Lung microvascular endothelial cell (primary cell): Measurements from ENCODE around the gene PXN. TPM values are rescaled to one million over a fixed set of nuclear protein-coding genes. Genes with fewer than 3 reads are reported as not detected.
"Not testable (repeated sequence)": the region's sequence is repeated elsewhere in the genome, so short reads cannot be mapped to it uniquely, and the experiment has no call there.

ENCODE experiments used
- DNase-seq, 2 donors: peaks; one replicate each; pipeline versions ENCODE4 v3.0.0 to v3.0.0-alpha.2; 2010; ENCODE audit warnings: low read depth in 2 of 2
- total RNA-seq: library from RNA; depleted of rRNA; stranded (reverse); fragments of >200 nt; gene quantifications from 2 replicates; pipeline ENCODE4 v1.2.1, GENCODE V29; 2014

PXN gene
- total RNA-seq, 1 donor from 2014 or later: 56.2 TPM

DNA sequence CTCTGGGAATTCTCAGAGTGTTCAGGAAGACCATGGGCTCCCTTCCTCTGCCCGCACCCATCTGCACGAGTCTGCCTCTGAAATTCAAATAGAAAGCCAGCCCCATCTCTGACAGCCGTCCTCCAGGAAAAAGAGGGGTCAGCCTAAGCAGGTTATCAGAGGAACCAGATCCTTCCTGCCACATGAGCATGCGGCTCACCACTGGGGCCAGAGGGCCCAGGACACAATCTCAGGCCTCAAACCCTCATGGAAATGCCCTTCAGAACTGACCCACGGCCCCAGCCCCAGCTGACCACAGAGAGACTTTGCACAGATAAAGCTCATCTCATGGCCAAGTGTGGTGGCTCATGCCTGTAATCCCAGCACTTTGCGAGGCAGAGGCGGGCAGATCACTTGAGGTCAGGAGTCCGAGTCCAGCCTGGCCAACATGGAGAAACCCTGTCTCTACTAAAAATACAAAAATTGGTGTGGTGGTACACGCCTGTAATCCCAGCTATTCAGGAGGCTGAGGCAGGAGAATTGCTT, 23.2 kb downstream of the PXN start:
- peak; percentile 96 to 98 for DNase-seq

DNA sequence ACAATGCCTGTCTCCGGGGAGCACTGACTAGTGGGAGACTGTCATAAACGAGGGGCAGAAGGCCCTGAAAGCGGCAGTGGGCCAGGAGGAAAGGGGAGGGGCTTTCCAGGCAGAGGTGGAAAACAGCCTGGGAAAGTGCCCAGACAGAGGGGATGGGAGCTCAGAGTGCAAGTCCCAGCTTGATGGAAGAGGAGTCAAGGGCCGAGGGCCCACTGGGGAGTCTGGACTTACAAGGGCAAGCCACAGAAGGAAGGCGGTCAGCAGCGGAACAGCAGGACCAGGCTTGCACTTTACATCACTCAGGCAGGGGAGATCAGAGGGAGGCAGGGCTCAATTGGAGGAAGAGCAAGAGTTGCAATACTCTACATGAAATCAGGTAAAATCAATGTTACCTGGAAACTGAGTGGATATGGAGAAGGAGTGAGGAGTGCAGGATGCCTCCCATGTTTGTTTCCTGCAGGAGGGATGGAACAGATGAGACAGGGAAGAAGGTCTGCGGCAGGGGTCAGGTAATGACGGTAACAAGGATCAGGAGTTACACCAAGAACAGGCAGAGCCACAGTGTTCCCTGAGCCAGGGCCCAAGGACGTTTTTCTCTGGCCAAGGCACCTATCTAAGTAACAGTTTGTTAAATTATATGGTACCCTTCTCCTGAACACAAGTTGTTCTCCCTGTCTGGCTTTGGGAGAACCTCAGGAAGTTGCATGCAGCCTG, 23.8 kb downstream of the PXN start:
- peak; percentile 79 to 91 for DNase-seq

GRCh38 chr12:120240495-120240833, 25.1 kb downstream of the PXN start:
- peak; percentile 85 to 95 for DNase-seq

GRCh38 chr12:120239776-120240494, 25.6 kb downstream of the PXN start:
- DNase-seq: no peak

GRCh38 chr12:120238839-120239445, 26.6 kb downstream of the PXN start:
- no peak for DNase-seq

GRCh38 chr12:120238217-120238616, 27.3 kb downstream of the PXN start:
- no peak for DNase-seq

GRCh38 chr12:120237360-120238171, 28.0 kb downstream of the PXN start:
- peak; percentile 81 to 96 for DNase-seq

- not testable (repeated sequence) for DNase-seq
These were observed 28.7 kb downstream of the PXN start for GRCh38 chr12:120236809-120237208.

DNA sequence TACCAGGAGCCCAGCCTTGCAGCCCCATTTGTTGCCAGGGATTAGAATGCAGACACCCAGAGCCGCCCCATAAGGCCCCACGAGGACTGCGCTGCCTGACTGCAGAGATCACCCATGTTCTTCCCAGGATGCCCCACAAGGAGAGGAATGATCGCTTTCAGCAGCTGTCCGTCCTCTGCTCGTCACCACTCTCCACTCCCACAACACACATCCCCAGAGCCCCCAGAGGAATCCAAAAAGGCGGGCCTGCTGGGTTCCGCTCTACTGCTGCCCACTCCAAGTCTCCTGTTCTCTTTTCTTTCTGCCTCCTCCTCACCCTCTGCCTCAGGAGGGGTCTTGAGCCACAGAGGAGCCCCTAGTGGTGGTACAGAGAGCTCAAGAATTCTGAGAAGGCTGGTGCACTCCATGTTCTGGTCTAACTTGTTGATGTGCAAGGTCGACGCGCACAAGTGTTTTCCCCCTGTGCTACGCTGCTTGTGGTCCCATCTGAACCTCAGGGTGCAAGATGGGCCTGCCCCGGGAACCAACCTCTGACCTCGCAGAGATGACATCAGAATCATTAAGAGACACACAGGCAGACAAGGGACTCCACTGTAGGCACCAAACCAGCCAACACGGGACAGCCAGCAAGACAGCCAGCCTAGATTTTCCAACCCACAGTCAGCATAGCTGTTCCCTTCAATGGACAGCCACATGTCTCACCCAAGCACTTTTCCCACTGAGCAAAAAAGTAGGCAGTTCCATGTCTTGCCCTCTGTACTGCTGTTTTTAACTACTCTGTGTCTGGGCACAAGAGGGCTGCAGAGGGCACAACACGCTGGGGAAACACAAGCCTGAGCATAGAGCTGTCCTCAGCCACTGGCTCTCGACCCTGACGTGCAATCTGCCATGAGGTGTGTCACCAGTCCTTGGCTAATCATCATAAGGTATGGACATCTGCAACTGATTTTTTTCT, 29.9 kb downstream of the PXN start:
- peak in 1 of 2 donors; percentile 34 for DNase-seq

- peak; percentile 77 to 96 for DNase-seq
These were observed 30.7 kb downstream of the PXN start for GRCh38 chr12:120234643-120235368.

DNA sequence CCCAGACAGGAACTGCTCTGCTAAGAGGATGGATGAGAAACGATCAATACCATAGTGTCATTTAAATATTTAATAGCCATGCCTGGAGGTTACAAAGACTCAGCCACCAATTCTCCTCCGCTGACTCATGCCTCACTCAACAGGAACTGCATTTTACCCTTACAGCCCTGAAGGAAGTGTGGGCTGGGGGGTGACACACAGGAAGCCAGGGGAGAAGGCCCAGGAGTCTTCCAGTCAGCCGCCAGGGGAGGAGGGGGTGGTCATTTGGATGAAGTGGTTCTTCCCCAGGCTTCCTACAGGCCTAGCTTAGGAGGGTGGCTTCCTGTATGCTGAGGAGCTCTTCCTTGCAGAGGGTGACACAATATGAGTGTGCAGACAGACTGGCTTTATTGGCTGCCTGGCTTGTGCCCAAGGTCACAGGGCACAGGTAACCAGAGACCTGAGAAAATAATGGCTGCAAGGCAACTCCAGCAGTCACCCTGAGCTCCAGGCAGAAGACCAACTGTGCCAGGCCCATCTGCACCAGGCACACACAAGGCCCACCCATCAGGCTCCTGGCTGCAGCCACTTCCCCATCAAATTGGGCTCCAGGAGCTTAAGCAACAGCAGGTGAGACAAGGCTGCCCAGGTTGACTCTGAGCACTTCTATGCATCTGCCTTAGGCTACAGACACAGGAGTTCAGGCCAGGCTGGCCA, 34.1 kb downstream of the PXN start:
- DNase-seq: peak in 1 of 2 donors; percentile 99

- DNase-seq: no peak
These were observed 34.6 kb downstream of the PXN start for GRCh38 chr12:120230974-120231315.

DNA sequence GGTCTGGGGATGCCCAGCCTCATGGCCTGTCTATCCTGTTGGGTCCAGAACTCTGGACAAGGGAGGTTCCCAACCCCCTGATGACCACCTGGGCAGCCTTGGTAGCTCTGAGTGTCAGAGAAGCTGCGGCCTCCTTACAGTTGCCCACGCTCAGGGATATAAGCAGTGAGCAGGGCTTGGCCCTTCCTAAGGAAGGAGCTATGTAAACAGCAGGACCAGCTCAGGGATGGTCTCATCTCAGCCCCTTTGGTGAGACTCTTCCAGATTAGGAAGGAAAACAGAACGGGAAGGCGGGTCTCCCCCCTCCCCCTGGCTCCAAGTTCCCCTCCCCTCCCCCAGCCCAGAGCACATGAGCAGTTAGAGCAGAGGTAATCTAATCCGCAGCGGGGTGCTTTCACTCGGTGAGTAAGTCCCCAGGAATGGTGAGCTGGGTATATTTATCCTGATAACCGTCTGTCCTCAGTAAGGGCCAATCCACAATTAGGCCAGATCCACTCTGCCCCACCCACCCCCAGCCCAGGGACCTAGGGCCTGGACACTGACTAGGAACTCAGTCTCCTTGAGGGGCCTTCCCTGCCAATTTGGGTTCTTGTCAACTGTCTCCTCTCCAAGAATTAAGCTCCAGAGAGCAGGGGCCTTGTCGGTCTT, 35.1 kb downstream of the PXN start:
- DNase-seq: peak; percentile 65 to 92

DNA sequence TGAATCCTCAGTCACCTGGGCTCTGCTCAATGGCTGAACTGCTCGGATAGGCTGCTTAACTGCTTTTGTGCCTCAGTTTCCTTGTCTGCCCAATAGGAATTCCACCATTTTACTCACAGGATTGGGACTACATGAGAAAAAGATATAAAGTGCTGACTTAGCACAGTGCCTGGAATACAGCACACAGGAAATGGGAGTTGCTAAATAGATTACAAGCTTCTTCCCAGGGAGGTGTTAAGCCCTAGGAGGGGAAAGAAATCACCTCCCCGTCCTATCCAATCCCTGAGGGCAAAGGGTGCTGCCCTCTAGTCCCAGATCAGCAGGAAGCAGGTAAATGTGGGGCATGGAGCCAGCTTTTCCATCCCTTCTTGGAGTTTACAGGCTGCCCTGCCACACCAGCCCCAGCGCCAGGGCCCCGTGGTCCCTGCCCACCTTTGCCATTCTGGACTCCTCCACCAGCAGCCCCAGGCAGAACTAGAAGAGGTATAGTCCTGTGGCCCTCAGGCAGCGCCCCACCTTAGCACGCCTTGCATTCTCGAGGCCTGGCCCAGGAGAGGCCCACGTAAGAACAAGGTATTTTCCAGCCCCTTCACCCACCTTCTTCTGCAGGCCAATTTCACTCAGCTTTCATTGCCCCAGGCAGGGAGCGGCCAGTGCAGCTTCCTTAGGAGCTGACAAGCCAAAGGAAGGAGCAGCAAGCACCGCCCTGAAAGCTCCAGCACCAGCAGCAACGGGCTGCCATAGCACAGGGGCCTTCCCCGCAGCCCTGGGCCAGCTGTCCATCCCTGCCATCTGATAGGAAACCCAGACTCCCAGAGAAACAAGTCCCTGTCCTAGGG, 35.8 kb downstream of the PXN start:
- peak in 1 of 2 donors; percentile 58 for DNase-seq

GRCh38 chr12:120229071-120229486, 36.5 kb downstream of the PXN start:
- DNase-seq: peak in 1 of 2 donors; percentile 37

- DNase-seq: peak; percentile 85 to 89
These were observed 37.0 kb downstream of the PXN start for GRCh38 chr12:120228291-120229070.

DNA sequence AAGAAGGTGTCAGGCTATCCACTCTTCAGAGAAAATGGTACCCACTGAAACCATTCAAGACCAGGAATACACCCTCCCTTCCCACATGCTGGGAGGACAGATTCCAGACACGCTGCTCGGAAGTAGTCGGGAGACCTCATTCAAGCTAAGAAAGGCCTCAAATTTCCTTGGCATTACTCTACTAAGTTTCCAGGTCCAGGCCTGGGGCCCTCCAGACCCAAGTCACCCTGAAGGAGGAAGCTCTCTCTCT, 37.6 kb downstream of the PXN start:
- no peak for DNase-seq
